Activated CD8-positive, alpha-beta memory T cell treated with anti-CD3 and anti-CD28 coated beads, Interleukin-2, amount 50 U/mL, for 48 hours (primary cell): ENCODE measurements around the gene KSR2.
"Not testable (repeated sequence)": the region's sequence is repeated elsewhere in the genome, so short reads cannot be mapped to it uniquely, and the experiment has no call there.

Source experiments
- DNase-seq: peaks from one replicate; pipeline ENCODE4 v3.0.0-alpha.2; 2020

The KSR2 gene

GRCh38 chr12:117680312-117680711, 288.5 kb downstream of the KSR2 start:
- DNase-seq, result no peak

GRCh38 chr12:117679776-117680175, 289.0 kb downstream of the KSR2 start:
- DNase-seq, result no peak

DNA sequence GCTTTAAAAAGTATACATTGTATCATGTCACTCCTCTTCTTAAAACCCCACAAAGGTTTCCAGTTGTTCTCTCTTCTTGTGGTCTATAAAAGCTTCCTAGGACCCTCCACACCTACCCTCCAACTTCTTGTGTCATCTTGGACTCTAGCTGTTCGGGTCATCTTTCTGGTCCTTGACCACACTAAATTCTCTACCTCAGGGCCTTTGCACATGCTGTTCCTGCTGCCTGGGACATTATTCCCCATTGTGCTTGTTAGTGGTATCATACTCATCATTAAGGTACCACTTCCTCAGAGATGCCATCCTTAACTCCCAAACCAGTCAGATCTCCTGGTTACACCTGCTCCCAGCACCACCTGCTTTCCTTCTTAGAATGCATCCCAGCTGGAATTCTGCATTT, 294.0 kb downstream of the KSR2 start:
- no peak for DNase-seq

- no peak for DNase-seq
Observed at GRCh38 chr12:117674313-117674712, 294.5 kb downstream of the KSR2 start.

DNA sequence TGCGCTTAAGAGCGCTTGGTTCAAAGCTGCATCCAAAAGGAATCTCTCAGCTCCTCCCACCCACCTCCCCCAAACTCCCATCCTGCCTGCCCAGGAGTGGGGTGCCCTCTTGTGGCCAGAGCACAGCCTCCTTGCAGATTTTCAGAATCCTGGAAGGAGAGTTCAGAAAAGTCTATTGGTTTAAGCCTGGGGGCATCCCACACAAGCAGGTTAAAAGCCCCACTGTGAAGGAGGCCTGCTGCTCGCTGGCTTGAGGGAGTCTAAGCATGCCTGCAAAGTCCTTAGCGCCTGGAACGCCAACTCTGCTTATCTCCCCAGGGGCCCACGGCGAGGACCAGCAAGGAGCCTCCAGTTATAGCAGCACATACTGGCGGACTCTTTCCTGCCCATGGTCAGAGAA, 297.1 kb downstream of the KSR2 start:
- no peak for DNase-seq

DNA sequence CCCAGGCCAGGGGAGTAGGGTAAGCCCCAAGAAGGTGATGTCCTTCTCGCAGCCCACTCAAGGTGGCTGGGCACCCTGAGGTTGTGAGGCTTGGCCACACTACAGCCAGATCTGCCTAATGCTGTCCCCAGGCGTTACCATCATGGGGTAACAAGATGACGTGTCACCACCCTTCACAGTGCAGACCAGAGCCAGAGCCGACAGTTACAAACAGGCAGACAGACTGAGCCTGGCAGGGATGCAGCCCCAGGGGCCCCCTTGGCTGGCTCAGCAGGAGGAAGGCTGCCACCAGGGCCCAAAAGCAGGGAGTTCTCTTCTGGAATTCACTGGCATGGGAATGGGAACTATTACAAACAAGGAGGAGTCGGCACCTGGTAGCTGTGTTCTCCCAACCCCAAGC, 304.6 kb downstream of the KSR2 start:
- no peak for DNase-seq

GRCh38 chr12:117662620-117663395, 306.0 kb downstream of the KSR2 start:
- no peak for DNase-seq

DNA sequence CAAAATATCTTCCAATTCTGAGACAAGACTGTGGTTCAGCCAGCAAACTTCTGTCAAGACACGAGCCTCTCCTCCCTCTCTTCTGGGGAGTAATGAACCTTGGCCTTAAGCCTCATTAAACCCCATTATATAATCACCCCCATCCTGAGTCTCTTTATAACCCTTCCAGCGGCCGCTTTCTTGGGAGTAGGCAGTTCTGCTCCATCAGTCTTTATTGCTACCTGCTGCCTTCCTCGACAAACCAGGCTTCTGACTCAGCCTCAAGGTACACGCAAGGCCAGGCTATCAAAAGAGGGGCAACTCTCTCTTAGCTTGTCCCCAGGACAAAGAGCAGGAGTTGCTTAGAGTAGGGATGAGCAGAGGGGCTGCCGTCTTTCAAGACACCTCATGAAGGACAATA, 306.6 kb downstream of the KSR2 start:
- no peak for DNase-seq

DNA sequence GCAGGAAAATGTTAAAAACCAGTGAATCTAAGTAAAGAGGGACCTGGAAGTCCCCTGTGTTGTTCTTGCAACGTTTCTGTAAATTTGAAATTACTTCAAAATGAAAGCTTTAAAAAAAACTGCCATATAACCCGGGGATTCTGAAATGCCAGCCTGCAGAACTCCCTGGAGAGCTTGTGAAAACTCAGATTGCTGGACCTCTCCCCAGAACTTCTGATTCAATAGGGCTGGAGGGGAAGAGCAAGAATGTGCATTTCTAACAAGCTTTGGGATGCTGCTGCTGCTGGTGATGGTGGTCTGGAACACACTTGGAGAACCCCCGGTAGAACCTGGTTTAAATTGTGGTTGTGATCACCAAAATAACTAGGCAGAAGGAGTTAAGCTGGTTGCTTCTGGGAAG, 307.3 kb downstream of the KSR2 start:
- DNase-seq, result no peak

GRCh38 chr12:117660896-117661295, 307.9 kb downstream of the KSR2 start:
- no peak for DNase-seq

- no peak for DNase-seq
Observed at GRCh38 chr12:117658226-117658625, 310.6 kb downstream of the KSR2 start.

DNA sequence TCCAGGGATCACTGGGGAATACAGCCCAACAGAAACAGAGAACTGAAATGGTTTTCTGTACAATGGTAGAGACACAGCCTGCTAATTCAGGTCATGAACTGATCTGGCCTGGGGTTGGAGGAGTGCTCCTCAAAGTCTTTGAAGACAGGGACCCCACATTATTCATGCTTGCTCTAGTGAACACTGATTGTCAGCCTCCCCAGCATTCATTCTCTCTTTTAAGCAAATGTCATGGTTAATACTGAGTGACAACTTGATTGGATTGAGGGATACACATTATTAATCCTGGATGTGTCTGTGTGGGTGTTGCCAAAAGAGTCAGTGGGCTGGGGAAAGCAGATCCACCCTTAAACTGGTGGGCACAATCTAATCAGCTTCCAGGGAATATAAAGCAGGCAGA, 319.0 kb downstream of the KSR2 start:
- DNase-seq, result no peak

GRCh38 chr12:117646520-117646919, 322.3 kb downstream of the KSR2 start:
- DNase-seq, result no peak

GRCh38 chr12:117645473-117645872, 323.3 kb downstream of the KSR2 start:
- no peak for DNase-seq

GRCh38 chr12:117643971-117644370, 324.8 kb downstream of the KSR2 start:
- DNase-seq, result no peak

DNA sequence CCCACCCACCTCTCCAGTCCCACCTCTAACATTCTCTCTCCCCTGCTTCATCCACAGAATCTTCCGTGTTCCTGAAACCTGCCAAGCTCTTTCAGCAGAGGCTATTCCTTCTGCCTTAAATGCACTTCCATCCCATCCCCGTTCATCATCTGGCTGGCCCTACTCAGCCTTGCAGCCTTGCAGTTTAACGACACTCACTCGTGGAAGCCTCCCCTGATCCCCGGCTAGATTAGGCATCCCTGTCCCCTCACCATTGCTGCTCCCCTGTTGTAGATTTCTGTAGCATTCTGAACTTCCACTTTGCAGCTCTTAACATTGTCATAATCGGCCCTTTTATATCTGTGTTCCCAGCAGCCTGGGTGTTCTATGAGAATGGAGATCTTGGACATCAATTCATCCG, 326.9 kb downstream of the KSR2 start:
- no peak for DNase-seq

GRCh38 chr12:117640511-117640910, 328.3 kb downstream of the KSR2 start:
- DNase-seq, result no peak

- no peak for DNase-seq
Observed at GRCh38 chr12:117629454-117629853, 339.3 kb downstream of the KSR2 start.

GRCh38 chr12:117628711-117629110, 340.1 kb downstream of the KSR2 start:
- DNase-seq, result not testable (repeated sequence)

DNA sequence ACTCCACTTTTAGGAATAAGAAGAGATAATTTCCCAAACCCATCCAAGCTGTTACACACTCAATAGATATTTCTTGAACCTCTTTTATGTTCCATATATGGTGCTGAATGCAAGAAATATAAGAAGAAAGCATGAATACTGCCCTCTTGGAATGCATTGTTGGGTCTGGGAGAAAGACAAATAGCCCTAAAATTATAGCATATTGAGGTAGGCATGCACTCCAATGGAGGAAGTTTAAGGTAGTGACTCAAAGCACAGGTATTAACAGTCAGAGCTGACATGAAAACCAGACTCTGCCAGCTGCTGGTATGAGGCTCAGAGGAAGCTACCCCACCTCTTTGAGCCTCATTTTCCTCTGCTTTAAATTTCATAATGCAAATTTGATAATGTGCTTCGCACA, 346.0 kb downstream of the KSR2 start:
- no peak for DNase-seq

DNA sequence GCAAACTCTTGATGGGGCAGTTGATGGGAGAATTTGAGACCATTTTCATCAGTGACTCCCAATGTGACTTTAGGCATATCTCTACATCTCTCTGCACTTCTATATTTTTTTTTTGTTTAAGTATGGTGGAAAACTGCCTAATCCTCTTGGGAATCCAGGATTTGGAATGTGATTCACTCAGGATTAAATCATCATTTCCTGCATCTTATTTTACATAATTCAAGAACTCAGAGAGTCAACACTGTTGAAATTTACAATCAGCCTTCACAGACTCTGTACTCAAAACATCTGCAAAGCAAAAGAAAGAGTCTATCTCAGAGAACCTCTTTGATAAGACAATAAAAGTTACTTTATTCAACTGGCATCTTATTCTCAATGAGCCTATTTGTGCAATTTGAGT, 346.7 kb downstream of the KSR2 start:
- DNase-seq, result no peak

GRCh38 chr12:117607778-117608177, 361.0 kb downstream of the KSR2 start:
- no peak for DNase-seq

GRCh38 chr12:117606945-117607344, 361.8 kb downstream of the KSR2 start:
- DNase-seq, result no peak

- no peak for DNase-seq
Observed at GRCh38 chr12:117606024-117606423, 362.8 kb downstream of the KSR2 start.
